Pulmonary artery endothelial cell (primary cell): ENCODE measurements around the gene REEP2. TPM values are rescaled to one million over a fixed set of nuclear protein-coding genes. Genes with fewer than 3 reads are reported as not detected.
"Not testable (repeated sequence)": the region's sequence is repeated elsewhere in the genome, so short reads cannot be mapped to it uniquely, and the experiment has no call there.

Experiments used
- DNase-seq: peaks from one replicate; pipeline ENCODE4 v3.0.0-alpha.2; 2011; ENCODE audit warnings: low read depth, low spot score
- total RNA-seq: library from RNA; depleted of rRNA; stranded (reverse); fragments of >200 nt; gene quantifications from 2 replicates; pipeline ENCODE4 v1.2.3, GENCODE V29; 2014

REEP2 gene
- total RNA-seq, 1 donor from 2014 or later: 4.2 TPM

DNA sequence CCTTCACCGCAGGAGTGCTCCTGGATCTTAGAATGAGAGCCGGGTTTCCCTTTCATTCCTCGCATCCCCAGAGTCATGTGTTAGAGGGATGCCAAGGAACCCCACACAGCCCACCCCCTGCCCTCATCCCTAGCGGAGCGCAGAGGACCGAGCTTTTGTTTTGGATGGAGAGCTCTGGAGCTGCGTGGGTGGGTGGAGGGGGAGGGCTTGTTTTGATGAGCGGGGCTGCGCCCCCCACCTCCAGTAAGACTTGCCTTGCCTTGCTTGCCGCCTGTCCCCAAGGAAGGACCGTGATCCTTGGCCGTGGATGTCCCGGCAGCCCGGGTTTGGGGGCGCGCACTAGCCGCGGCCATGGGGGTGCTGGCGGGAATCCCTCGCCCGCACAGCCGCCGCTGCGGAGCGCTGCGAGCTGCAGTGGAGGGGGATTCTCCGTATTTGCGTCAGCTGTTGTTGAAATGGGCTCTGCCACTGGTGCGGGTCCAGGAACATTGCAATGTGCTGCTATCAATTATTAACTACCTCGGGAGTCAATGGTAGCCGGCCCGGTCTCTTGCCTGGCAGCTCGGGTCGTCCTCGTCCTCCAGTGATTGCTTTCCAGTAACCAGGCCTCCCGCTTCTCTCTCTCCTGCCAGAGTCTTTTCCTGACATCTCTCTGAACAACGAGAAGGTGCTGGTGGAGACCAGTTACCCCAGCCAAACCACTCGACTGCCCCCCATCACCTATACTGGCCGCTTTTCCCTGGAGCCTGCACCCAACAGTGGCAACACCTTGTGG lies 27.5 kb downstream of the REEP2 start:
- no peak for DNase-seq

DNA sequence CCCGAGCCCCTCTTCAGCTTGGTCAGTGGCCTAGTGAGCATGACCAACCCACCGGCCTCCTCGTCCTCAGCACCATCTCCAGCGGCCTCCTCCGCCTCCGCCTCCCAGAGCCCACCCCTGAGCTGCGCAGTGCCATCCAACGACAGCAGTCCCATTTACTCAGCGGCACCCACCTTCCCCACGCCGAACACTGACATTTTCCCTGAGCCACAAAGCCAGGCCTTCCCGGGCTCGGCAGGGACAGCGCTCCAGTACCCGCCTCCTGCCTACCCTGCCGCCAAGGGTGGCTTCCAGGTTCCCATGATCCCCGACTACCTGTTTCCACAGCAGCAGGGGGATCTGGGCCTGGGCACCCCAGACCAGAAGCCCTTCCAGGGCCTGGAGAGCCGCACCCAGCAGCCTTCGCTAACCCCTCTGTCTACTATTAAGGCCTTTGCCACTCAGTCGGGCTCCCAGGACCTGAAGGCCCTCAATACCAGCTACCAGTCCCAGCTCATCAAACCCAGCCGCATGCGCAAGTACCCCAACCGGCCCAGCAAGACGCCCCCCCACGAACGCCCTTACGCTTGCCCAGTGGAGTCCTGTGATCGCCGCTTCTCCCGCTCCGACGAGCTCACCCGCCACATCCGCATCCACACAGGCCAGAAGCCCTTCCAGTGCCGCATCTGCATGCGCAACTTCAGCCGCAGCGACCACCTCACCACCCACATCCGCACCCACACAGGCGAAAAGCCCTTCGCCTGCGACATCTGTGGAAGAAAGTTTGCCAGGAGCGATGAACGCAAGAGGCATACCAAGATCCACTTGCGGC lies 28.2 kb downstream of the REEP2 start:
- DNase-seq: no peak

DNA sequence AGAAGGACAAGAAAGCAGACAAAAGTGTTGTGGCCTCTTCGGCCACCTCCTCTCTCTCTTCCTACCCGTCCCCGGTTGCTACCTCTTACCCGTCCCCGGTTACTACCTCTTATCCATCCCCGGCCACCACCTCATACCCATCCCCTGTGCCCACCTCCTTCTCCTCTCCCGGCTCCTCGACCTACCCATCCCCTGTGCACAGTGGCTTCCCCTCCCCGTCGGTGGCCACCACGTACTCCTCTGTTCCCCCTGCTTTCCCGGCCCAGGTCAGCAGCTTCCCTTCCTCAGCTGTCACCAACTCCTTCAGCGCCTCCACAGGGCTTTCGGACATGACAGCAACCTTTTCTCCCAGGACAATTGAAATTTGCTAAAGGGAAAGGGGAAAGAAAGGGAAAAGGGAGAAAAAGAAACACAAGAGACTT lies 28.9 kb downstream of the REEP2 start:
- DNase-seq: no peak

DNA sequence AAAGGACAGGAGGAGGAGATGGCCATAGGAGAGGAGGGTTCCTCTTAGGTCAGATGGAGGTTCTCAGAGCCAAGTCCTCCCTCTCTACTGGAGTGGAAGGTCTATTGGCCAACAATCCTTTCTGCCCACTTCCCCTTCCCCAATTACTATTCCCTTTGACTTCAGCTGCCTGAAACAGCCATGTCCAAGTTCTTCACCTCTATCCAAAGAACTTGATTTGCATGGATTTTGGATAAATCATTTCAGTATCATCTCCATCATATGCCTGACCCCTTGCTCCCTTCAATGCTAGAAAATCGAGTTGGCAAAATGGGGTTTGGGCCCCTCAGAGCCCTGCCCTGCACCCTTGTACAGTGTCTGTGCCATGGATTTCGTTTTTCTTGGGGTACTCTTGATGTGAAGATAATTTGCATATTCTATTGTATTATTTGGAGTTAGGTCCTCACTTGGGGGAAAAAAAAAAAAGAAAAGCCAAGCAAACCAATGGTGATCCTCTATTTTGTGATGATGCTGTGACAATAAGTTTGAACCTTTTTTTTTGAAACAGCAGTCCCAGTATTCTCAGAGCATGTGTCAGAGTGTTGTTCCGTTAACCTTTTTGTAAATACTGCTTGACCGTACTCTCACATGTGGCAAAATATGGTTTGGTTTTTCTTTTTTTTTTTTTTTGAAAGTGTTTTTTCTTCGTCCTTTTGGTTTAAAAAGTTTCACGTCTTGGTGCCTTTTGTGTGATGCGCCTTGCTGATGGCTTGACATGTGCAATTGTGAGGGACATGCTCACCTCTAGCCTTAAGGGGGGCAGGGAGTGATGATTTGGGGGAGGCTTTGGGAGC lies 29.5 kb downstream of the REEP2 start:
- DNase-seq: no peak

DNA sequence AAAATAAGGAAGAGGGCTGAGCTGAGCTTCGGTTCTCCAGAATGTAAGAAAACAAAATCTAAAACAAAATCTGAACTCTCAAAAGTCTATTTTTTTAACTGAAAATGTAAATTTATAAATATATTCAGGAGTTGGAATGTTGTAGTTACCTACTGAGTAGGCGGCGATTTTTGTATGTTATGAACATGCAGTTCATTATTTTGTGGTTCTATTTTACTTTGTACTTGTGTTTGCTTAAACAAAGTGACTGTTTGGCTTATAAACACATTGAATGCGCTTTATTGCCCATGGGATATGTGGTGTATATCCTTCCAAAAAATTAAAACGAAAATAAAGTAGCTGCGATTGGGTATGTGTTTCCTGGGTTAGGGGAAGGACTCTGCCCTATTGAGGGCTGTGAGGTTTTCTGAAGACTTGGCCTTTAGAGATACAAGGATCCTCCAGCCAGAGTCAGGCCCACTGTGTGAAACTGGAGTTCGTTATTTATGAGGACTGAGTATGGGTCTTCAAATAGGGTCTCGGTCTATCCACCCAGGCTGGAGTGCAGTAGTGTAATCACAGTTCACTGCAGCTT lies 30.2 kb downstream of the REEP2 start:
- DNase-seq: no peak

DNA sequence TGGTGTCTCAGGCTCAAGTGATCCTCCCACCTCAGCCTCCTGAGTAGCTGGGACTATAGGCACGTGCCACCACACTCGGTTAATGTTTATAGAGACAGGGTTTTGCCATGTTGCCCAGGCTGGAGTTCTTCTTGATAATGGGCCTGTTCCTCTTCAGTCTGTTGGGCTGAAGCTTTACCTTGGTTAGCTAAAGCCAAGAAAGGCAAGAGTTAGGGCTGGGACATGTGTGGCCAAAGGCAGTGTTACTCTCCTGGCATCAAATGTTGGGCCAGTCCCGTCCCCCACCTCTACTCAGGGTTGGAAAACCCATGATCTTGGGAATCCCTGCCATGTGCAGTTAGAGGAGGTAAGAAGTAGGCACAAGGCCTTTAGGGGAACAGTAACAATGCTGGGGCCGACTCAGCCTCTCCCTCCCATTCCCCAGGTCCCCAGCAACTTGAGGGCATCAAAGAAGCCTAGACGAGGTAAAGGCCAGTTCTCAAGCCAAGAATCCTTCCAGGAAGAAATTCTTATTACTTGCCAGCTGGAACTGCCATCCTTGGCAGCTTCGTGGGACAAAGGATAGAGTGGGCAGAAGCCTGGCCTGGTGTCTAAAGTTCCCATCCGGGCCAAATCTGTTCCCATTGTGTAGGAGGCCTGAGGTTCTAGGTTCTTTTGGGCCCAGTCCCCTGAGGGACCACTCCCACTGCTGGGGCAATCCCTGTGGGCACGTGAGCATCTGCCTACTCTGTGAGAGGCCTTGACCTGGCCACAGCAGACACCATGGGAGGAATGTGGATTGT lies 30.9 kb downstream of the REEP2 start:
- DNase-seq: peak; percentile 41

DNA sequence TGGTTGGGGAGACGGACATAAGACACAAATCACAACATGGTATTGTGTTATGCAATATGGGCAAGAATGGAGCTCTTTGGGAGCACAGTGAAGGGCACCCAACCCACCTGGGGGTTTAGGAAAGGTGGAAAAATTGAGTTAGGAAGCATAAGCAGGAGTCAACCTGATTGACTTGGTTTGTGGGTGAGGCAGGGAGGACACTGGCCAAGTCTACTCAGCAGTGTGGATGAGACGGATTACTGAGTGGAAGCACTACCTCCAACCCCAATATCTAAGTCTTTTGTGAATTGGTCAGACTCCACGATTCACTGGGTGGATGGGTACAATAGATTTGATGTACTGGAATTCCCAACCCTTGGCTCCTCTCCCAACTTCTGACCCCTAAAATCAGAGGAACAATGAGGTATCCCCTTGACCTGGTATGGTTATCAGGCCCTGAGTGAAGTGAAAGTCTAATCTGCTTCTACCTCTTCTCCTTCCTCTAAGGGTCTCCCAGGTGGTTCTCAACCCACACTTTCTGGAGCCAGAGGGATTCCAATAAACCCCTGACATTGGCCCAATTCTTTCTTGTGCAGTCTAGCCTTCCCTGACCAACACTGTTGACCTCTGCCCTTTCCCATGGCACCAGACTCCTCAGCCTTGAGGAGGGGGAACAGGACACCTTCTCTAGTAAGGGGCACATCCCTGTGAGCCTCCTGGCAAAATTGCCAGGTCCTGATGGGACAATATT lies 31.6 kb downstream of the REEP2 start:
- no peak for DNase-seq

DNA sequence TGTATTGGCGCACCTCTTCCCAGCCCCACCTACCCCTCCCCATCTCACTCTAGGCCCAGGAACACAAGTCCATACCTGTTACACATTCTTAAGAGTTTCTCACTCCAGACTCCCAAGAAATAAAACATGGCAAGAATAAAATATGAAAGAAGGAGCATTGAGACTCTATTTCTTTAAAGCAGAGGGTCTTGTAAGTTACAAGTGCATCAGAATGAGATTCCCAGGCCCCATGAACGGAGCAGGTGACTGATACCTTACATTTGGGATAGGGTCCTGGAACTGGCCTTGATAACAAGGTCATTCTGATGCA lies 32.1 kb downstream of the REEP2 start:
- no peak for DNase-seq

DNA sequence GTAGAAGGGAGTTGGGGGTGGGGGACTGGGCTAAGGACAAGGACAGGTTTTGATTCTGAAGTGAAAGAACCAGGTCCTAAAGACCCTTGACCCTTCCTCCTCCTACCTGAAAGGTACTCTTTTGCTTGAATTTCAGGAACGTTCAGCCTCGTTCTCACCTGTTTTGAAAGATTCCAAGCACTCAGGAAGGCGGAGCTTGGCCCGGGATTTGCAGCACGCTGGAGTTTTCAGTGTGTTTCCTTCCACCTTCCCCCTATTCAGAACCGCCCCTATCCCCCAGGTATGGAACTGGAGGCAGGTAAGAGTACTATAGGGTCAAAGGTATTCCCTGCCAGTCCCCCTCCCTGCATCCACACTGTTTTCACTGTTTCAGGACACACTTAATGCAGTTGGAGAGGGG lies 33.5 kb downstream of the REEP2 start:
- DNase-seq: no peak

DNA sequence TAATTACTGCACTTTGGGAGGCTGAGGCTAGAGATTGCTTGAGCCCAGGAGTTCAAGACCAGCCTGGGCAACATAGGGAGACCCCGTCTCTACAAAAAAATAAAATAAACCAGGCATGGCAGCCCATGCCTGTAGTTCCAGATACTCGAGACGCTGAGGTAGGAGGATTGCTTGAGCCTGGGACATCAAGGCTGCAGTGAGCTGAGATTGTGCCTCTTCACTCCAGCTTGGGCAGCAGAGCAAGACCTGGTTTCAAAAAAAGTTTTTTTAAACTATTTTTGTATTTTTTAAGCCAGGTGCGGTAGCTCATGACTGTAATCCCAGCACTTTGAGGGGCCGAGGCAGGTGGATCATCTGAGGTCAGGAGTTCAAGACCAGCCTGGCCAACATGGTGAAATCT lies 34.3 kb downstream of the REEP2 start:
- not testable (repeated sequence) for DNase-seq

DNA sequence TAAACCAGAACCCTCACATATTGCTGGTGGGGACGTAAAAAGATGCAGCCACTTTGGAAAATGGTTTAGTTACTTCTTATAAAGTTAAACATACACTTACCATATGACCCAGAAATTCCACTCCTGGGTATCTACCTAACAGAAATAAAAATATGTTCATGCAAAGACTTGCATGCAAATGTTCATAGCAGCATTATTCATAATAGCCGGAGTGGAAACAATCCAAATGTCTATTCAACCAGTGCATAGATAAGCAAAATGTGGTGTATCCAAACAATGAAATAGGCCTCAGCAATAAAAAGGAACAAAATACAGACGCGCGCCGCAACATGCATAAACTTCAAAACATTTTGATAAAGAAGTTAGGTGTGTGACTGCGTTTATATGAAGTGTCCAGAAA lies 38.1 kb downstream of the REEP2 start:
- no peak for DNase-seq

DNA sequence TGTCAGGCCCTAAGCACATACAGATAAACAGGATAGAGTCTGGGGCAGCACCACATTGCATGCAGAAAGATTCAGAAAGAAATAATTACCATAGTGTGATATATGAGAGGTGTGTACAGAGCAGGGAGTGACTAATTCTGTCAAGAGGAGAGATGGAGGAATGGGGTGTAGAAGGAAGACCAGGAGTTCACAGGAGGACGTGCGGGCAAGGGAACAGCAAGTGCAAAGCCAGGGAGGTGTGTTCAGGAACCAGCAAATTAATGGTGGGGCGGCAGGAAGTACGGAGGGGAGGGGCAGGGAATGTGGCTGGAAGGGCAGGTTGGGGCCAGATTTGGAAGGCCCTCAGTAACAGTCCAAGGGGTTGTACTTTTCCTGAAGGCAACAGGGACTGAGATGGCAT lies 43.8 kb downstream of the REEP2 start:
- no peak for DNase-seq

DNA sequence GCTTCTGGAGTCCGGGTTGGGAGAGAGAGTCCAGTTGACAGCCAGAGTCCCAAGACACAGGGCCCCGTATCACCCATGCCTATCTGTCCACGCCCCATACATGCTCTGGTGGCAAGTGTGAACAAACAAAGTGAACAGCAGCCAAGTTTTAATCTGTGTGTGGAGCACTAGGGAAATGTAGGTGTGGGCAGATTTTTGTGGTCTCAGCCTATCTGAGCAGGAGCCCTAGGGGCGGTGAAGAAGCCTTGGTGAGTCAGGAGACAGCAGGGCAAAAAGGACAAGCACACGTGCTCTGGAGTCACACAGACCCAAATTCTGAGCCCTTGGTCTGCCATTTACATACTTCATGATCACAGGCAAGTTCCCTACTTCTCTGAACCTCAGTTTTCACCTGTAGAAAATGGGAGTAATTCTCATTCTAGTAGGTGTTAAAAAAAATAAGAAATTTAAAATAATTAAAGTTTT lies 49.7 kb downstream of the REEP2 start:
- DNase-seq: no peak

DNA sequence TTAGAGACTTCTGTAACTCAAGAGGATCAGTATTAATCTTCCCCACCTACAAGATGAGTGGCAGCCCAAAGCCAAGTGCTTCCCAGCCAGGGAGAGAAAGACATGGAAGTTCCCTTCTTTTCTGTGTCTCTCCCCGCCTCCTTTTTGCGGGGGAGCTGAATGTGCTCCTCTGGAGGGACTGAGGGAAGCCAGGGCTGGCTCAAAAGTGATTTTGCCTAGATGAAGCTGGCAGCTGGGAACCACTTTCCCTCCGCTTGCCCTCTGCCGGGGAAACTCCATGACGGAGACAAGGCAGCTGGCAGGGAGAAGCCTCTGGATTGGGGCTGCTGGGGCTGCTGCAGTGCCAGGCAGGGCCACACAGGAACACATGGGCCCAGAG lies 50.8 kb downstream of the REEP2 start:
- DNase-seq: no peak

DNA sequence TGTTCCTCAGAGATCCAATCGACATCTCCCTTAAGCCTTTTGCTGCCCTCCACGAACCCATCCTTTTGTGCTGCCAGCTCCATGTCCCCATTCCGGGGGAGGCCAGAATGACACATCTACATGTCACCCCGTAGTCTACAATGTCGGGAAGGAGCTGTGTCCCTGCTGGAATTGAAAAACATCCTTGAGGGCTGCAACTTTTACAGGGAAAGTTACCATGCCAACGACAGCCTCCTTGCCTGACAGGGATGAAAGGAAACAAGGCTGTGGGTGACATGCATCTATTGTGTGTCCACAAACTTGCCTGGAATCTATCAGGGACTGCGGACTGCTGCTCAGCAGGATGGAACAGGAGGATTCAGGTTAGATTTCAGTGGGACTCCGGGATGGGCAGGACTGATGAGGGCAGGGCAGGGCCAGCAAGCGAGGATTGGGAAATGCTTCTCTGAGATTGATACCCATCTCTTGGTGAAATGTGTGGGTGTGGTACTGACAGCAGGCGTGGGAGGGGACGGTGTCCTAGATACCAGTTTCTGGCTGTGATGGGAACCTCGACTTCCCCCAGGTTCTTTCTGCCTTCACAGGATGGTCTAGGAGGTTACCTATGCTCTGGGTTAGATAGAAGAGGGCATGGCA lies 51.9 kb downstream of the REEP2 start:
- no peak for DNase-seq

DNA sequence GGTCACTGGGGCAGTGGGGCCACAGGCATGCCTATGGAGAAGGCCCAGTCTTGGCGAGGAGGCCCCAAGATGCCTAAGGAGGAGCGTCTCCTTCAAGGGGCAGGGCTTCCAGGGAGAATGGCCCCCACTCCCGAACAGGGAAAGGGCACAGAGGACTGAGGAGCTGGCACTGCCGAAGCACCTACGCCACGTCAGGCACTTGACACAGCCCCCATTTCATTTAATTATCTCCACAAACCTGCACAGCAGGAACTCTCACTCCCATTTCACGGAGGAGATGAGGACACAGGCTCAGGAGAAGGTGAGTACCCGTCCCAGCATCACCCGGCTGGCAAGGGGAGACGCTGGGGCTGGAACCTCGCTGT lies 52.4 kb downstream of the REEP2 start:
- DNase-seq: no peak

DNA sequence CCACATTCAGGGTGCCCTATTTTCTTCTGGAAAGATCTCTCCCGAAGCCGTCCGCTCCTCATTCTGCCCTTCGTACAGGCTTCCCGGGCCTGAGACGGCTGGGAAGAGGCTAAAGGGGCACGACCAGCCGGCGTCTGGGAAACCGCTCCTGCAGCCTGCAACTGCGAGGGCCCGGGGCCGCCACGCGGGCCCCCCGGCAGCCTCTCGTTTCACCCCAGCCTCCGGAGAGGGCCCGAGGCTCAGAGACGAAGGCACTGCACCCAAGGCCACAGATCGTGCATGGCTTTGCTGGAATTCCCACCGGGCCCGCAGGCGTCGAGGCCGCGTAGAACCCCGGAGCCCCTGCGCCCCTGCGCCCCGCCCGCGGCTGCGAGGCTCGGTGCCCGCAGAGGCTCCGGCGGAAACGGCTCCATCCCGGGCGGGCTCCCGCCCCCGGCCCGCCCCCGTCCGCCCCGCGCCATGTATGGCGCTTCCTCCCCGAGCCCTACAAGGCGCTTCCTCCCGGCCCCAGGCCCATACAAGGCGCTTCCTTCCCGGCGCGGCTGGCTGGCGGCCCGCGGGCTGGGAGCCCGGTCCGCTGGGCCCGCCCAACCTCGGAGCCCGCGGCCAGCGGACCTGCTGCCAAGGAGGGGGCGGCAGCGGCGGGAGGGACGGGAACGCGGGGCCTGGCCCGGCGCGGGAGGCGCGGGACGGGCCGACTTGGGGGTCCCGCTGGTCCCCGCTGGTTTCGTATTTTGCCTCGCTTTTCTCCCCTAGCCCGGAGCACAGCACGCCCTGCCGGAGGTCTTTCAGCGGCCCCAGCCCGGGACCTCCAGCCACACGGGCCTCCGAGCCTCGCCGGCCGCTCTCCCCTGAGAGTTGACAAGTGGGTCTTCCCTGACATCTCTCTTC lies 53.1 kb downstream of the REEP2 start:
- peak; percentile 37 for DNase-seq

DNA sequence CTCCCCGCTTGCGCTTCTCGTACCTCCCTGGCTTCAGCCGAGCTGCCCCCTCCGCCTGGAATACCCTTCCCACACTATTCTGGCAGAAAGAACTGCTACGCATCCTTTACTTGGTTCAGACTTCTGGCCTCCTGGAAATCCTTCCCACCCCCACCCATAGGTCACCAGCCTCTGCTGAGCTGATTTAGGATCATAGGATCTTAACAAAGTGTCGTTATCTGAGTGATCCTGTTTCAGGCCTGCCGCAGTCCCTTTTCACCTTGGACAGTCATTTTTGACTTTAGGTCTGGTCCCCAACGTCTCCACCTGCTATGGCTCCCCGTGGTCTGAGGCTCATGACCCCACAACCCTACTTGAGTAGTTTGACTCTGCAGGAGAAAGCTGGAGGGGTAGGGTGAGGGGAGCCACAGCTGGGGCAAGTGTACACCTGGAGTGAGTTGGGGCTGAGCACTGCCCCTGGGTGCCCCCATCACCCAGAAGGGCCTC lies 53.7 kb downstream of the REEP2 start:
- DNase-seq: no peak

DNA sequence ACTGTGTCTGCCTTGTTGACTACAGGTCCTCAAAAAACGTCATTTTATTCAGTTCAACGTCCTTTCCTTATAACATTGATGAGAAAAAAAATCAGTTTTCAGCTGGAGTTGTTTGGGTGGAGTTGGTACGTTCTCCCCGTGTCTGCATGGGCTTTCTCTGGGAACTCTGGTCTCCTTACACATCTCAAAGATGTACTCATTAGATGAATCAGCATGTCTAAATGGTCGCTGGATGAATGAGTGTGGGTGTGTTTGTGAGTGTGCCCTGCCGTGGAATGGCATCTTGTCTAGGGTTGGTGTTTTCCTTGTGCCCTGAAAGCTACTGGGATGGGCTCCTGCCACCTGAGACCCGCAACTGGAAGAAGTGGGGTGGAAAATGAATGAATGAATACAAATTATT lies 56.5 kb downstream of the REEP2 start:
- no peak for DNase-seq
